Measurements from ENCODE around the gene BABAM2.

GRCh38 chr2:27914805-27915175, 24.3 kb downstream of the BABAM2 start:
- TF ChIP-seq, protein P1, sequence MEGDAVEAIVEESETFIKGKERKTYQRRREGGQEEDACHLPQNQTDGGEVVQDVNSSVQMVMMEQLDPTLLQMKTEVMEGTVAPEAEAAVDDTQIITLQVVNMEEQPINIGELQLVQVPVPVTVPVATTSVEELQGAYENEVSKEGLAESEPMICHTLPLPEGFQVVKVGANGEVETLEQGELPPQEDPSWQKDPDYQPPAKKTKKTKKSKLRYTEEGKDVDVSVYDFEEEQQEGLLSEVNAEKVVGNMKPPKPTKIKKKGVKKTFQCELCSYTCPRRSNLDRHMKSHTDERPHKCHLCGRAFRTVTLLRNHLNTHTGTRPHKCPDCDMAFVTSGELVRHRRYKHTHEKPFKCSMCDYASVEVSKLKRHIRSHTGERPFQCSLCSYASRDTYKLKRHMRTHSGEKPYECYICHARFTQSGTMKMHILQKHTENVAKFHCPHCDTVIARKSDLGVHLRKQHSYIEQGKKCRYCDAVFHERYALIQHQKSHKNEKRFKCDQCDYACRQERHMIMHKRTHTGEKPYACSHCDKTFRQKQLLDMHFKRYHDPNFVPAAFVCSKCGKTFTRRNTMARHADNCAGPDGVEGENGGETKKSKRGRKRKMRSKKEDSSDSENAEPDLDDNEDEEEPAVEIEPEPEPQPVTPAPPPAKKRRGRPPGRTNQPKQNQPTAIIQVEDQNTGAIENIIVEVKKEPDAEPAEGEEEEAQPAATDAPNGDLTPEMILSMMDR (IDR thresholded peaks at IDR 0.05; ENCODE audit: borderline replicate concordance, extremely low read depth, low read length, poor library complexity, severe bottlenecking): no peak
- no peak for TF ChIP-seq EZH2 (IDR thresholded peaks at IDR 0.05; ENCODE audit: borderline replicate concordance, low read depth, low read length, severe bottlenecking)

Data from DND-41 (cell line).